Activated CD8-positive, alpha-beta memory T cell treated with anti-CD3 and anti-CD28 coated beads, Interleukin-2, amount 50 U/mL, for 1 hour (primary cell): Measurements from ENCODE around the gene LRRC15.

Experiments used
- DNase-seq: peaks from one replicate; pipeline ENCODE4 v3.0.0-alpha.2; 2020; ENCODE audit errors: extremely low read depth

LRRC15 gene

GRCh38 chr3:194333212-194333980, 36.1 kb downstream of the LRRC15 start:
- DNase-seq, result peak; percentile 36

- no peak for DNase-seq
Observed at GRCh38 chr3:194332858-194333211, 36.7 kb downstream of the LRRC15 start.

- DNase-seq, result no peak
Observed at GRCh38 chr3:194330579-194330978, 39.0 kb downstream of the LRRC15 start.

- no peak for DNase-seq
Observed at GRCh38 chr3:194330160-194330559, 39.4 kb downstream of the LRRC15 start.

- no peak for DNase-seq
Observed at GRCh38 chr3:194329583-194329965, 40.0 kb downstream of the LRRC15 start.

- no peak for DNase-seq
Observed at GRCh38 chr3:194328942-194329582, 40.5 kb downstream of the LRRC15 start.

GRCh38 chr3:194328053-194328657, 41.4 kb downstream of the LRRC15 start:
- no peak for DNase-seq

- no peak for DNase-seq
Observed at GRCh38 chr3:194327218-194328052, 42.1 kb downstream of the LRRC15 start.

GRCh38 chr3:194326968-194327217, 42.6 kb downstream of the LRRC15 start:
- no peak for DNase-seq

GRCh38 chr3:194326192-194326967, 43.2 kb downstream of the LRRC15 start:
- DNase-seq, result no peak

GRCh38 chr3:194325424-194326153, 44.0 kb downstream of the LRRC15 start:
- no peak for DNase-seq

GRCh38 chr3:194324823-194325327, 44.7 kb downstream of the LRRC15 start:
- DNase-seq, result no peak

- no peak for DNase-seq
Observed at GRCh38 chr3:194323785-194324735, 45.5 kb downstream of the LRRC15 start.

- DNase-seq, result no peak
Observed at GRCh38 chr3:194322678-194323211, 46.8 kb downstream of the LRRC15 start.

GRCh38 chr3:194321693-194322640, 47.6 kb downstream of the LRRC15 start:
- DNase-seq, result no peak

GRCh38 chr3:194320744-194321243, 48.7 kb downstream of the LRRC15 start:
- DNase-seq, result no peak

GRCh38 chr3:194320100-194320499, 49.4 kb downstream of the LRRC15 start:
- no peak for DNase-seq
